Kidney glomerular epithelial cell (primary cell): ENCODE results near the gene TMEM8B.

Experiments used
- DNase-seq: peaks from one replicate; lab custom pipeline; 2025; lab: John Stamatoyannopoulos, UW

The TMEM8B gene

GRCh38 chr9:35811381-35812024 is 17.5 kb upstream of the TMEM8B start:
- DNase-seq, result no peak

GRCh38 chr9:35812025-35812602 is 16.9 kb upstream of the TMEM8B start, which contains the start of gene SPAG8:
Gene SPAG8, minus strand, starts transcription at chr9:35812262. Its CDS starts 115 bp downstream, at chr9:35812147.
- peak; percentile 94 for DNase-seq

- DNase-seq, result peak; percentile 21
Observed at GRCh38 chr9:35813434-35814105, 15.5 kb upstream of the TMEM8B start.

- DNase-seq, result peak; percentile 20
Observed at GRCh38 chr9:35814106-35814840, 14.8 kb upstream of the TMEM8B start.

DNA sequence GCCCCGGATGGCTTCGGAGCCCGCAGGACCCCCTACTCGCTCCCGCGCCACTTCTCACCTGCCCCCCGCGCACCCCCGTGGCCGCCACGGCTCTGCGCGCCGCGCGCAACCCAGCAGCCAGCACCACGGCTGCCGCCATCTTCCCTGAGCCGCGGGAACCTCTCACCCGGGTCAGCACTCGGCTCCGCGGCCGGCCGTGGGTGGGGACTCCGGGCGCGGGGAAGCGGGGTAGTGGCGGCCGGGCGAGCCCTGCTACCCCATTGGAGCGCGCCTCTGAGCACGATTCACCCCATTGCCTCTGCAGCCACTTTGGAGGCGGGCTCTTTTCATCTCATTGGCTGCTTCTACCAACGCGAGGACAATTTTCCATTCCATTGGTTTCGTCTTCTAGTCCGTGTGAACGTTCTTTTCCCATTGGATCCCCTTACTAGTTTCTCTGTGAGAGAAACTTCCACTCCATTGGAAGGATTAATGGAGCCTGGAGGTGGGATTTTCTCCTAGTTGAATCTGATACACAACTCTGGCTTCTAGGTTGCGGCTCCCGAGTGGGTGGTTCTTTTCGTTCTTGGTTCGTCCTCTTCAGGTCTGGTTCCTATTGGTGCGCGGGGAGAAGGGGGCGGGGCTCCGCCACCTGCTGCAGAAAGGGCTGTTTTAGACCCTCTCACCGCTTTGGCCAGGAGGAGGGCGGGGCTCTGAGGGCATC is 14.0 kb upstream of the TMEM8B start, which contains the start of gene HINT2:
TSS of gene HINT2 (minus strand) at position 202 of the 703 bp plus-strand sequence. CDS start at position 139, 63 bp downstream.
- peak; percentile 100 for DNase-seq

DNA sequence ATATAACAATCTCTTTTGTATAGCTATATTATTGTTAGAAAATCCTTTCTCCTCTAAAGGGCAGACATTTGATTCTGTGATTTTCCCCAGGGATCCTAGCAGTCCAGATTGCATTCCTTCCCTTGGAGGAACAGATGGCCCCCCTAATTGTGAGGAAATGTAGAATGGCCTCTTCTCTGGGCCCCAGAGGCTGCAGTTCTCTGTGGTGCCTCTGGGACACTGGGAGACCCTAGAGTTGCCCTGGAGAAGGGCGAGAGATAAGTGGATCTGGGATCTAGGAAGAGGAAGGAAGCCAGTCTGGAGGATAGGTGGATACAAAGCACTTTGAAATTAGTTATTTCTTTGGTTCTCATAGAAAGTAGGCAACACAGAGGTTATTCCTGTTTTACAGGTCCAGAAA is 12.3 kb upstream of the TMEM8B start:
- DNase-seq, result no peak

- no peak for DNase-seq
Observed at GRCh38 chr9:35818341-35818740, 10.7 kb upstream of the TMEM8B start.

- DNase-seq, result no peak
Observed at GRCh38 chr9:35820076-35820475, 9.0 kb upstream of the TMEM8B start.

DNA sequence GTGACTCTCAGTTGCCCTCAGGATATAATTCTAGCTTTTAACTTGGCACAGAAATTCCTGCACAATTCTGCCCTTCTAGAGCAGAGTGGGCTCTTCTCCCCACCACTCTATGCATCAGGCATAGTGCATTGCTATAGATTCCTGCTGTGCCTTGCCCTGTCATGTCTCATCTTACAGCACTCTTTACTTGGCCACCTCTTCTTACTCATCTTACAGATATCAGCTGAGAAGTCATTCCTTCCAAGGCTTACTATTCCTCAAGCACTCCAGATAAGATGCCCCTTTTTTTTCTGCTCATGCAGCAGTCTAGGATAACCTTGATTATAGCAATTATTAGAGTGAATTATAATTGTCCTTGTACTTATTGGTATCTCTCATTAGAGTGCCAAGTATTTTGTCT is 6.1 kb upstream of the TMEM8B start:
- DNase-seq, result no peak

- DNase-seq, result peak; percentile 51
Observed at GRCh38 chr9:35826071-35826701, 2.8 kb upstream of the TMEM8B start.

DNA sequence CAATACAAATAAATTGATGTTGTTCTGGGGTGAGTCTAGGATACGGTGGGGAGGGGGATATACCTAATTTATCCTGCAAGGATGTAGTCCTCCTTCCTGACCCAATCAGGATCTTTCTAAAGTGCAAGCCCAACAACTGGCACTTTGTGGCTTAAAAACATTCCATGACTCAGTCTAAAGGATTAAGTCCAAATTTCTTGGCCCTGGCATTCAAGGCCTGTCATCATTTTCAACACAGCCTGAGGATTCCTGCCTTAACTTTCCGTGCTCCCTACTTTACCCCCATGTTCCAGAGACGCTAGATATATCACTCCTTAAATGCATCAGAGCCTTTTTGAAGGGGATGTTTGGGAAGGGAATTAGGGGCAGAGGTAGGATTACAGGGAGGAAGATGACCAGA is 1.5 kb upstream of the TMEM8B start:
- no peak for DNase-seq

DNA sequence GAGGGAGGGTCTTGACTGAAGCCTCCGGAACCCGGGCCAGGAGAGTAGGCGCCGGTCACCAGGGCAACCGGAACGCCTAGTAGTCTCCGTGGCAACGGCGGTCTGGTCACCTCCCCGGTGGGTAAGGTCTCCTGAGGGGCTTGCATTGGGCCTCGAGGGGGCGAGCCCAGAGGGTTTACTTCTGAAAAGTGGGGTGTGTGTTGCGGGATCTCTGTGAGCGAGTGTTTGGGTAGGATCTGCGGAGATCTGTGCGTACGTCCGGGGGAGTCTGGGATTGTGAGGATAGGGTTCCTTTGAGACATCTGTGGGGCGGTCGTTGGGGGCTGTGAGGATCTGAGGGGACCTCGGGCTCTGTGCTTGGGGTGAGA is 328 bp upstream of the TMEM8B start, which contains the start of gene FAM221B:
TSS of gene FAM221B (minus strand) at position 17 of the 368 bp plus-strand sequence. CDS start 2,571 bp downstream, outside the sequence.
- DNase-seq, result no peak

DNA sequence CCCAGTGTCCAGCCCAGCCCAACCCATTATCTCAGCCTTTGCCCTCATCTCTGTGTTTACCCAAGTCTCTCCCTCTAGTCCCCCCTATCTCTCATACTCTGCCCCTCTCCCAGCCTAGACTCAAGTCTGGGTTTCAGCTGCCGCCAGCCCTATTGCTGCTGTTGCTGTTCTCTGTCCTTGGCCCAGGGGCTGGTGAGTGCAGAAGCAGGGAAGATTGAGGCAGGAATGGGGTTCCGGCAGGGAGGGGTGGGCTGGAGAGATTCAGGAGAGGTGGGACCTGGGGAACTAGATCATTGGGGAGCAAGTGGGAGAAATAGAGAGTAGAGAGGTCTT is 702 bp downstream of the TMEM8B start:
- DNase-seq, result no peak

GRCh38 chr9:35831040-35831439 is 2.0 kb downstream of the TMEM8B start:
- DNase-seq, result no peak

DNA sequence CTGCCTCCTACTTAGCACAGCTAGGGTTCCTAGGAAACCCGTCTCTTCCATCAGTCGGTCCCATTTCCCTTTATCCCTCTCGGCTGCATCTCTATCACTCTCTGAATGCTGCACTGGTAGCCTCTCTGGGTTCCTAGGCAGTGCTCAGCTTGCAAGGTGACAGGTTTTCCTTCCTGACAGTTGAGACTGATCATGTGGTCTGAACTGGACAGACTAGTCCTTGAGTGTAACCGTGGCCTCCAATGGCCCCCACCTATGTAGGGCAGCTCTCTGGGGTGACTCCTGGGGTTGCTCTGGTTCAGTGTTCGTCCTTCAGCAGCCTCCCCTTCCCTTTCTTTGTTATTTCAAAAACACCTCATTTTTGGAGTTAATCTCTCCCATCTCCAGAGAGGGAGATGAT is 3.8 kb downstream of the TMEM8B start:
- no peak for DNase-seq

DNA sequence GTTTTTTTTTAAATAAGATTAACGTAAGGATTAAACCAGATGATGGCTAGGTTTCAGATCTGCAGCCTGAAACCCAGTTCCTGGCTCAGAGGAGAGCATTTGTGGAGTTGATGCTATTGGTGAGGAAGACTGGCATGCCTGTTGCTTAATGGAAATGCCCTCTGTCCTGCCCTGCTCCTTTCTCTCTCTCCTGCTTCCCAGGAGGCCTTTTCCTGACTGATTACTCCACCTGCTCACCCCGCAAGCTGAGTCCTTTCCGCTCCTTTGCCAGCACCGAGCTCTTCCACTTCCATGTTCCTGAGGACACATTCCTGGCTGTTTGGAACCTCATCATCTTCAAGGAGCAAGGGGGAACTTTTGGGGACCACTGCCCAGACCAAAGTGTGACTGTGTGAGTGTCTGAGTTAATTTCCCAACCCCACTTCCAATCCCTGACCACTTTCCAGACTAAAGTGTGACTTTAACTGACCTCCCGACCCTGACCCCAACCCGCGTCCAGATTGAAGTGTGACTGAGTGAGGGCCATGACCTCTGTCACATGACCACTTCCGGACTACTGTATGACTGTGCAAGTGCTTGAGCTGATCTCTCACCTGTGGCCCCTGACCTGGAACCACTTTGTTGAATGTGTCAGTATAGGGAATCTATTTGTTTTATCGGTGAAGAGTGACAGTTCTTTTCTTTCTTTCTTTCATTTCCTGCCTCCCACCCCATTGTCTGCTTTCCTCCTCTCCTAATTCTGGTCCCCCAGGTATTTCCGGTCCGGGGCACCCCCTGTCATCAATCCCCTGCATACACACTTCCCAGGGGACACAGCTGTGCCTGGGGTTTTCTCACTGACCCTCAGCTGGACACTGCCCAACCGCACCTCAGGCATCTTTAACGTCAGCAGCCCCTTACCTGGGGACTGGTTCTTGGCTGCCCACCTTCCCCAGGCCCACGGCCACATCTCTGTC is 5.5 kb downstream of the TMEM8B start:
- DNase-seq, result no peak

- no peak for DNase-seq
Observed at GRCh38 chr9:35835216-35835632, 6.2 kb downstream of the TMEM8B start.

- DNase-seq, result no peak
Observed at GRCh38 chr9:35835766-35836165, 6.7 kb downstream of the TMEM8B start.

DNA sequence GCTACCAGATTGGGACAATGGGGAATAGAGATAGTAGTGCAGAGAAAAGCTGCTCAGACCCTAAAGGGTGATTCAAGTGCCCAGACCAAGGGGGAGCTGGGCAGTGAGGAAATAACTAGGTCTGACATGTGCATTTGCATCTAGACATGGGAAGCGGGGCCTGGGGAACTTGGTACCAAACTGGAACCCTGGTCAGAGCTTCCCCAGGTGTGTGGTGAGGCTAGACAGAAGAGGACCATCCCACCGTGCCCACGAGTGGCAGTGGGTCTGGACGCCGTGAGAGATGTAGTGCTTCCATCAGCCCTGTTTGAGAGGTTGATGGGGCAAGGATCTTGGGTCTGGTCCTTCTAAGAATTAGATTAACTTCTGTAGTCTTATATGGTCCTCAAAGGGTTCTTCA is 7.6 kb downstream of the TMEM8B start:
- no peak for DNase-seq

- no peak for DNase-seq
Observed at GRCh38 chr9:35839926-35840325, 10.9 kb downstream of the TMEM8B start.
